Measurements from ENCODE around the gene RRP12.

Gene RRP12

GRCh38 chr10:97336942-97337831 lies 64.0 kb downstream of the RRP12 start:
- peak in 2 of 51 donors; percentile 10 to 25 for DNase-seq

GRCh38 chr10:97336446-97336845 lies 64.7 kb downstream of the RRP12 start:
- peak in 1 of 51 donors; percentile 4 for DNase-seq

GRCh38 chr10:97336006-97336405 lies 65.1 kb downstream of the RRP12 start:
- no peak for DNase-seq

- DNase-seq, result peak in 1 of 51 donors; percentile 16
Measured at GRCh38 chr10:97335188-97335619, 65.9 kb downstream of the RRP12 start.

- DNase-seq, result peak; percentile 65 to 99 (median 90)
Measured at GRCh38 chr10:97334370-97335175, 66.6 kb downstream of the RRP12 start, which contains the start of gene FRAT2. TSS of gene FRAT2 (minus strand) at chr10:97334729. CDS start at chr10:97334572, 157 bp downstream.

- peak in 23 of 51 donors; percentile 6 to 66 (median 25) for DNase-seq
Measured at GRCh38 chr10:97333601-97334369, 67.4 kb downstream of the RRP12 start.

GRCh38 chr10:97333351-97333600 lies 67.9 kb downstream of the RRP12 start:
- peak in 1 of 51 donors; percentile 66 for DNase-seq

- peak in 36 of 51 donors; percentile 3 to 75 (median 40) for DNase-seq
Measured at GRCh38 chr10:97332591-97333350, 68.4 kb downstream of the RRP12 start.

- no peak for DNase-seq
Measured at GRCh38 chr10:97331153-97331703, 69.9 kb downstream of the RRP12 start.

GRCh38 chr10:97329766-97330165 lies 71.4 kb downstream of the RRP12 start:
- DNase-seq, result no peak

- DNase-seq, result no peak
Measured at GRCh38 chr10:97328646-97329453, 72.3 kb downstream of the RRP12 start.

- no peak for DNase-seq
Measured at GRCh38 chr10:97327348-97328294, 73.5 kb downstream of the RRP12 start.

- peak in 6 of 51 donors; percentile 3 to 68 (median 18) for DNase-seq
Measured at GRCh38 chr10:97325754-97326153, 75.4 kb downstream of the RRP12 start.

GRCh38 chr10:97323501-97323900 lies 77.6 kb downstream of the RRP12 start:
- no peak for DNase-seq

GRCh38 chr10:97321804-97322190 lies 79.3 kb downstream of the RRP12 start:
- DNase-seq, result peak in 18 of 51 donors; percentile 4 to 87 (median 20)

- DNase-seq, result peak in 40 of 51 donors; percentile 8 to 87 (median 36)
Measured at GRCh38 chr10:97321032-97321803, 79.9 kb downstream of the RRP12 start.

- DNase-seq, result peak in 10 of 51 donors; percentile 4 to 55 (median 27)
Measured at GRCh38 chr10:97320480-97321031, 80.6 kb downstream of the RRP12 start.

All from hypothalamus (tissue), 51 donors.